GM21786 (cell line): ENCODE measurements around the gene MPZ.

Experiments used
- ATAC-seq: cut with Tn5 transposase; IDR thresholded peaks from one replicate; pipeline ENCODE4 v1.9.1; 2021; ENCODE audit not compliant: unreplicated experiment

MPZ gene

GRCh38 chr1:161300478-161300877 is 9.3 kb downstream of the MPZ start:
- no peak for ATAC-seq

- ATAC-seq = no peak
Observed at GRCh38 chr1:161299347-161299746, 10.4 kb downstream of the MPZ start.

- ATAC-seq = no peak
Observed at GRCh38 chr1:161298116-161298515, 11.7 kb downstream of the MPZ start.

GRCh38 chr1:161297415-161297814 is 12.4 kb downstream of the MPZ start:
- ATAC-seq = no peak

DNA sequence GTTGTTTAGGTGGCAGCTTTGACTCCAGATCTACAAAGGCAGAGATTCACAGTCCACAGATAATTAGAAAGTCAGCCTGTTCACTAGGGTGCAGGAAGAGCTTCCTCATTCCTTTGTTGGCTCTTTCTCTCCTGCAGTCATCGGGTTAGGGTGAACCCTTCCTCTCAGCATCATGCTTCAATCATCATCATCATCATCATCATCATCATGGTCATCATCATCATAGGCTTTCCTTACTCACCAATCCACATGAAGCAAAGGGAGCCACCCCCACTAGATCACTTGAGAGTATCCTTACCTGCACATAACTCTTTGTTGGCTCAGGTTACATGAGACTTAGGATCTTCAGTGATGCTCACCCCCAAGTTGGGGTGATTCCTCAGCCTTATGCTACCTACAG is 19.0 kb downstream of the MPZ start:
- ATAC-seq = no peak

- no peak for ATAC-seq
Observed at GRCh38 chr1:161287482-161288054, 22.2 kb downstream of the MPZ start.

DNA sequence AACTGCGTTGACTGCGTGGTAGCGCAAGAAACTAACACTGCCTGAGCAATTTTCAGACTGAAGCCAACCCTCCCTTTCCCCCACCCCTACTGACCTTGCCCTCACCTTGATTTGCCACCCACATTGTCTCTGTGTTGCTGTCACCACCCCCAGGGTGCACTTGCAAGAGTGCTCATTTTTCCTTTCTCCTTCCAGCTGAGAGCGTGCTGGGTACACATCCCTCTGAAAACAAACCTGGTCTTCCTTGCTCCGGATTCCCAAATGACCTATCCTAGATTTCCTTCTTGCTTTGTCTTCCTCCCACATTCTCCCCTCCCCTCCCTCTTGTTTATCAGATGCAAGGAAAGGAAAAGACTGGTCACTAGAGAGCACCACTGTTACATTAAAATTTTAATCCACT is 24.2 kb downstream of the MPZ start:
- ATAC-seq = no peak

- no peak for ATAC-seq
Observed at GRCh38 chr1:161285113-161285512, 24.7 kb downstream of the MPZ start.

DNA sequence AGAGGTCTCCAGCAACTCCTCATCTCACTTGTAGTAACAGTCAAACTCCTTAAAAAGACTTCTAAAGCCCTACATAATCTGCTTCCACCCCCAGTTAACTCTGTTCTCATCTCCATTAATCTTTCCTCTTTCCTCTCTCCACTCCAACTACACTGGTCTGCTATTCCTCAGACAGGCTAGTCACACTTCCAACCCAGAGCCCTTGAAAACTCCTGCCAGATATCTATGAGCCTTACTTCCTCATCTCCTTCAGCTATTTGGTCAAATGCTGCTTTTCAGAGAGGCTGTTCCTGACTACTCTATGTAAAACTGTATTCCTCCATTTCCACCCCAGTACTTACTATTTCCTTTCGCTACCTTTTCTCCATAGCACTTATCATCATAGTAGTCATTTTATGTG is 26.8 kb downstream of the MPZ start:
- ATAC-seq = no peak

DNA sequence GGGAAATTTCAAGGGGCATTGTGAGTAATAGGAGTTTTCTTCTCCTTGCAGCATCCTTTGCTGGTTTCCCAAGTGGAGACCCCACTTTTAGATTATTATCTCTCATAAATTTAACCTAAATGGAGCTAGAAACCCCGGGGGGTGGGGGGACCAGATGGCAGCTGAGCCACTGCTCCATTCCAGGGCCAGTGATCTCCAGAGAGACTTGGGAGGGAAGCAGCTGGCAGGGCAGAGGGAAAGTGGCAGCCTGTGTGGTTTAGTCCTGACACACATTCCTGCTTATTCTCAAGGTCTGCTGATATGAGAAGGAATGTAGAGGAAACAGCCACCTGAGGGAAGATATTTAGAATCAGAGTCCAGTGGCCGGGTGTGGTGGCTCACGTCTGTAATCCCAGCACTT is 34.9 kb downstream of the MPZ start:
- ATAC-seq = no peak

GRCh38 chr1:161273402-161273801 is 36.4 kb downstream of the MPZ start:
- no peak for ATAC-seq

- no peak for ATAC-seq
Observed at GRCh38 chr1:161267321-161267720, 42.4 kb downstream of the MPZ start.

DNA sequence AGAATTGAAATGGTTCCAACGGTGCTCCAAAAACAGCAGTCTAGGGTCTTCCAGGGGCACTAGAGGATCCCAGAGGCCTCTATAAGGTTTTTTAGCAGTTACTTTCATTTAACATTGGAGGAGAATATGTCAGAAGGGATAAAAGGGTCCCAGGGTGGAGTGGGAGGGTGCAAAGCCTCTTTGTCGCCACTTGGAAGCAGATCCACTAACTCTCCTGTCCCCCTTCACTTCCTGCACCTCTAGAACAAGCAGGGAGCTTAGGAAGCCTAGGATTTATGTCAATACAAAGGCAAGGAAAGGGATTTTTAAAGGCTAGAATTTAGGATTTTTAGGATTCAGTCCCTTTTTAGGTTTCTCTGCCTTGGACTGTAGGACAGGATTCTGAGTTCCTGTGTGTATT is 42.9 kb downstream of the MPZ start:
- ATAC-seq = no peak

DNA sequence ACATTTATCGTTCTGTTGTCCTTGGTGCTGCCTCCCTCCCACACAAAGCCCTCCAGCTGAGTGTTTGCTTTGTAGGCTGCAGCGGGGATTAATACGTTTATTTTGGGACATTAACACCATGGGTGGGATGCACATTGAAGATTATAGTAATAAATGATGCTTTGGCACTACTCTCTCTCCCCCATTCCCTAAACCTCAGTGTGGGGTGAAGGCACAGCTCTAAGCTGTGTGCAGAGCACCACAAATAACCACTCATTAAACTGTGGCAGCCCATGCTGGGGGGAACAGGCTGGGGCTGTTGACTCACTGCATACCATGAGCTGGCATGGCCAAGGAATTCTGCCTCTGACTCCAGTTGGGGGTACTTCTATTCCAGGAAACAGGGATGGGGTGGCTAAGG is 43.6 kb downstream of the MPZ start:
- no peak for ATAC-seq

DNA sequence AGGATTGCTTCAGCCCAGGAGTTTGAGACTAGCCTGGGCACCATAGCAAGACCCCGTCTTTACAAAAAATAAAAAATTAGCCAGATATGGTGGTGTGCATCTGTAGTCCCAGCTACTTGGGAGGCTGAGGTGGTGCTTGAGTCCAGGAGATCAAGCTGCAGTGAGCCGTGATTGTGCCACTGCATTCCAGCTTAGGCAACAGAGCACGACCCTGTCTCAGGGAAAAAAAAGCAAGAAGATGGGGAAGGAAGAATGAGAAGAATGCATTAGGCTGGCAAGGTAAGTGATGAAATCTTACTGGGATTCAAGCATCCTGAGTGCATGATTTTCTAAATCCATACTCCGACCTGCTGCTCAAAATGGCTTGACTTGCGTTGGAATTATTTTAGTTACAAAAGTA is 44.5 kb downstream of the MPZ start:
- no peak for ATAC-seq

GRCh38 chr1:161261261-161262235 is 48.2 kb downstream of the MPZ start:
- ATAC-seq = no peak

DNA sequence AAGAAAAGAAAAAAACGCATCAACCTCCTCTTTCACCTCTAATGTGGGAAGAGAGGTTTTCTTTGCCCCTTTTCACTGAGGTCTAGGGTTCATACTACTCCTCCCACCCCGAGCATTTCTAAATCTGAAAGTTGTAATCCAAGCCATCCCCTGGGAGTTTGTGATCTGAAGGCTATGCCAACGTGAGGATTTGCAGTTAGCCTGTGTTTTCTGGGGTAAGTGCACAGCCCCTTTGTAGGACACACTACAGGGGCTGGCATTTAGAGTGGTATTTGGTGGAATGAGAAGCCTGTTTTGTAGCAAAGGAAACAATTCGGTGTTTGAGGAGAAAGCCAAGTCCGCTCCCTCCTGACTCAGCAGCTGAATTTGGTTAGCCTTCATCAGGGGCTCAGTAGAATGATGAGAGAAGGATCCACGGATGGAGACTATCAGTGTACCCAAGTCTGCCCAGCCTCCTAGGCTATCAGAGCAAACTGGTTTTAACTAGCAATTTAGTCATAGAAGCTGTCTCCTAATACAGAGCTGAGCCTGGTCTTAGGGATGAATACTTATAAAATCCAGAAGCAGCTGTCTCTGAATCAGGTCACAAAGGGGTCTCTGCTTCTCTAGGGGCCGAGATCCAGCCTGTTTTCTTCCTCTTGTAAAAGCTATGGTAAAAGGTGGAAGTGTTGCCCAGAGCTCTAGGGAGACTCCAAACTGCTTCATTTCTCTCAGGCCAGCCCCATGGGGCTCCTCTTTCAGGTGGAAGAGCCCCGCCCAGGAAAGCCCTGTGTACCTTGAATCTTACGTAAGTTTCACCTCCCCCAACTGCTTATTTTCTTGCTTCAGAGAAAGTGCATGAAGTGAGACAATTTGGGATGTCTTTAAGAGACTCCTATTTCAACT is 49.1 kb downstream of the MPZ start:
- ATAC-seq = no peak

- ATAC-seq = no peak
Observed at GRCh38 chr1:161259765-161260164, 50.0 kb downstream of the MPZ start.

DNA sequence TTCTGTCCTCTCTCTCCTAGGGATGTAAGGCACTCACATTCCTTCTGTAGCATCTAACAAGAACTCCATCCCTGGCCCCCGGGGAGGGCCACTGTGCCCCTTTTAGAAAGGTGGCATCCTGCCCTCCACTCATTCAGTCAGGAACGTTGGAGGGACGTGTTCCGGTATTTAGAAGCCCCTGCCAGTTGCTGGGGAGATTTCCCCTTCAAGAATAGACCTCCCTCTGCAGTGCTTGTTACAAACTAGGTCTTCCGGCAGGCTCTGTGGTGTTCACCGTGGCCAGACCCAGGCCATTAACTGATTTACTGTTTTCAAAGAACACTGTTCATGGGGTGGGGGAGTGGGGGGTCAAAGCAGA is 50.4 kb downstream of the MPZ start:
- ATAC-seq = no peak

DNA sequence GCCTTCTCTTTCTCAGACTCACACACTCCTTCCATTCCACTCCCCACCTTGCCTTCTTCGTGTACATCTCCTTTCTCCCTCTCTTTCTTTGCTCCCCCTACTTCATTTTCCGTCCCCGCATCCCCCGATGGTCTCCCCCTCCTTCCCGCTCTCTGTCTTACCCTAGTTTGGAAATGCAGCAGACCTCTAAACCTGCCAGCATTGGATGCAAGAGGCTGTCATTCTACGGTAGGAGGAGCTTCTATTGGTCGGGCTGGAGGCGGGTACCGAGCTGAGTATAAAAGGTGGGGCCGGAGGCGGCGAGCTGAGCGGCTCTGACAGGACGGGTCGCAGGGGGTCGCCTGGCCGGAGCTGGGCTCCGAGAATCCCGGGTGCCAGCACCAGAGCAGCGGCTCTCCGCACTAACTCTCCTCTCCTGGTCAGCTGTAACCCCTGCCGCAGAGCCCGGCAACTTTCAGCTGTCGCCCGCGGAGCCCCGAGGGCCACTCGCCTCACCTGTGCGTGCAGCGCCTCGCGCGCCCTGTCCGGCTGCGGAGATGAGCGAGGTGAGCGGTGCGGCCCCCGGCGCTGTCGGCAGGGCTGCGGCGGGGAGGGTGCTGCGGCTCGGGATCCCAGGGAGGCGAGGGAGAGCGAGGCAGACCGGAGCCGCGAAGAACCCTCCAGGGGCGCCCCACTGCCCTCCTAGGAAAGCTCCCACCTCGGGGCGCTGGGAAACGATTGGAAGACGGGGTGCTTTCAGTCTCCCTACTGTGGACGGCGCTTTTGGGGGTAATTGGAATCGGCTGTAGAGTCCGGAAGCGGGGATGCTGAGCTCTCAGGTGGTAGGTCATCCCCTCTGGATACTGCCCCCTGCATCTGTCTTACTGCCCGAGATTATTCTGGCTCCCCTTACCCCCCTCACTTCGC is 51.1 kb downstream of the MPZ start, which contains the start of gene PCP4L1:
PCP4L1 (plus strand) TSS at position 307 of the 906 bp plus-strand sequence; CDS start at position 537, 230 bp downstream.
- peak; percentile 62 for ATAC-seq
